ENCODE measurements around the gene SCML1.
A peak's percentile ranks its signal among the peaks of the same experiment; 100 is the strongest.

SCML1 gene

GRCh38 chrX:17697191-17697590 is 40.1 kb upstream of the SCML1 start:
- Histone ChIP-seq H3K4ac (ENCODE audit: low read depth, low read length) (no peak overlapping the region), H3K9ac (ENCODE audit: low read length) (no peak overlapping the region), H3K27ac (ENCODE audit: low read depth, low read length) (no peak overlapping the region), H3K4me1 (ENCODE audit: control insufficient read depth in 1 of 2, insufficient read depth in 2 of 2, low read length in 2 of 2) (no peaks in the 10 kb centered on the region), H2AFZ (ENCODE audit: insufficient read depth, low read length, poor library complexity) (no peak overlapping the region), H4K91ac (ENCODE audit: low read depth, low read length) (no peak overlapping the region), H2AK5ac (ENCODE audit: low read length) (no peak overlapping the region), H3K27me3 (ENCODE audit: insufficient read depth, low read length) (no peaks in the 10 kb centered on the region), H4K12ac (ENCODE audit: low read depth, low read length) (no peak overlapping the region), H3K14ac (ENCODE audit: low read length) (no peak overlapping the region), H3K4me3 (ENCODE audit: low read depth, low read length) (no peak overlapping the region), H2BK120ac (ENCODE audit: insufficient read depth, low read length, poor library complexity) (no peak overlapping the region), H3K9me3 (ENCODE audit: insufficient read depth, low read depth, low read length) (no peaks in the 10 kb centered on the region), H3K36me3 (ENCODE audit: control insufficient read depth in 1 of 2, insufficient read depth in 2 of 2, low read length in 2 of 2) (no peaks in the 10 kb centered on the region), H4K8ac (ENCODE audit: low read depth, low read length) (no peak overlapping the region), H2BK5ac (ENCODE audit: low read depth, low read length, poor library complexity) (no peak overlapping the region), H3K4me2 (ENCODE audit: low read length) (no peak overlapping the region), H3K23ac (ENCODE audit: low read length) (no peak overlapping the region), H3K79me1 (ENCODE audit: low read length) (no peaks in the 10 kb centered on the region), H3K18ac (ENCODE audit: low read length) (no peak overlapping the region), H3K79me2 (ENCODE audit: control insufficient read depth, insufficient read depth, low read length, poor library complexity) (no peaks in the 10 kb centered on the region), H2BK12ac (ENCODE audit: low read length) (no peak overlapping the region)
- no peak for DNase-seq
- no CpG with 5 or more reads among the region's 1 CpG for WGBS (ENCODE audit: extremely low coverage, insufficient coverage, insufficient read length)

- Histone ChIP-seq H2BK5ac (ENCODE audit: low read depth, low read length, poor library complexity) (no peak overlapping the region), H3K27ac (ENCODE audit: low read depth, low read length) (no peak overlapping the region), H2AK5ac (ENCODE audit: low read length) (no peak overlapping the region), H3K79me2 (ENCODE audit: control insufficient read depth, insufficient read depth, low read length, poor library complexity) (no peaks in the 10 kb centered on the region), H3K14ac (ENCODE audit: low read length) (no peak overlapping the region), H2BK12ac (ENCODE audit: low read length) (no peak overlapping the region), H3K9ac (ENCODE audit: low read length) (no peak overlapping the region), H4K12ac (ENCODE audit: low read depth, low read length) (no peak overlapping the region), H3K18ac (ENCODE audit: low read length) (no peak overlapping the region), H2BK120ac (ENCODE audit: insufficient read depth, low read length, poor library complexity) (no peak overlapping the region), H3K27me3 (ENCODE audit: insufficient read depth, low read length) (no peaks in the 10 kb centered on the region), H2AFZ (ENCODE audit: insufficient read depth, low read length, poor library complexity) (no peak overlapping the region), H4K91ac (ENCODE audit: low read depth, low read length) (no peak overlapping the region), H3K4me3 (ENCODE audit: low read depth, low read length) (no peak overlapping the region), H4K8ac (ENCODE audit: low read depth, low read length) (no peak overlapping the region), H3K4me1 (ENCODE audit: control insufficient read depth in 1 of 2, insufficient read depth in 2 of 2, low read length in 2 of 2) (no peaks in the 10 kb centered on the region), H3K36me3 (ENCODE audit: control insufficient read depth in 1 of 2, insufficient read depth in 2 of 2, low read length in 2 of 2) (no peaks in the 10 kb centered on the region), H3K79me1 (ENCODE audit: low read length) (no peaks in the 10 kb centered on the region), H3K4me2 (ENCODE audit: low read length) (no peak overlapping the region), H3K4ac (ENCODE audit: low read depth, low read length) (no peak overlapping the region), H3K23ac (ENCODE audit: low read length) (no peak overlapping the region), H3K9me3 (ENCODE audit: insufficient read depth, low read depth, low read length) (no peaks in the 10 kb centered on the region)
- WGBS (ENCODE audit: extremely low coverage, insufficient coverage, insufficient read length): no CpG with 5 or more reads among the region's 1 CpG
- peak in 1 of 2 donors; percentile 67 for DNase-seq
These were observed 36.3 kb upstream of the SCML1 start for GRCh38 chrX:17700976-17701375.

- Histone ChIP-seq H3K9ac (ENCODE audit: low read length) (no peak overlapping the region), H4K91ac (ENCODE audit: low read depth, low read length) (no peak overlapping the region), H3K23ac (ENCODE audit: low read length) (no peak overlapping the region), H3K79me2 (ENCODE audit: control insufficient read depth, insufficient read depth, low read length, poor library complexity) (no peaks in the 10 kb centered on the region), H4K12ac (ENCODE audit: low read depth, low read length) (no peak overlapping the region), H2BK5ac (ENCODE audit: low read depth, low read length, poor library complexity) (no peak overlapping the region), H3K4me2 (ENCODE audit: low read length) (no peak overlapping the region), H3K4ac (ENCODE audit: low read depth, low read length) (no peak overlapping the region), H3K9me3 (ENCODE audit: insufficient read depth, low read depth, low read length) (no peaks in the 10 kb centered on the region), H3K4me3 (ENCODE audit: low read depth, low read length) (no peak overlapping the region), H2AK5ac (ENCODE audit: low read length) (no peak overlapping the region), H3K27ac (ENCODE audit: low read depth, low read length) (no peak overlapping the region), H2BK12ac (ENCODE audit: low read length) (no peak overlapping the region), H3K14ac (ENCODE audit: low read length) (no peak overlapping the region), H4K8ac (ENCODE audit: low read depth, low read length) (no peak overlapping the region), H2BK120ac (ENCODE audit: insufficient read depth, low read length, poor library complexity) (no peak overlapping the region), H3K27me3 (ENCODE audit: insufficient read depth, low read length) (no peaks in the 10 kb centered on the region), H3K18ac (ENCODE audit: low read length) (no peak overlapping the region), H3K36me3 (ENCODE audit: control insufficient read depth in 1 of 2, insufficient read depth in 2 of 2, low read length in 2 of 2) (no peaks in the 10 kb centered on the region), H3K4me1 (ENCODE audit: control insufficient read depth in 1 of 2, insufficient read depth in 2 of 2, low read length in 2 of 2) (peaks cover 0 to 3% of the 10 kb centered on the region in 2 experiments), H2AFZ (ENCODE audit: insufficient read depth, low read length, poor library complexity) (no peak overlapping the region), H3K79me1 (ENCODE audit: low read length) (no peaks in the 10 kb centered on the region)
- WGBS (ENCODE audit: extremely low coverage, insufficient coverage, insufficient read length): no CpG with 5 or more reads among the region's 2 CpGs
- no peak for DNase-seq
These were observed 34.1 kb upstream of the SCML1 start for GRCh38 chrX:17703201-17703600.

GRCh38 chrX:17705211-17705610 is 32.1 kb upstream of the SCML1 start:
- Histone ChIP-seq H3K4me1 (ENCODE audit: control insufficient read depth in 1 of 2, insufficient read depth in 2 of 2, low read length in 2 of 2) (peaks cover 0 to 3% of the 10 kb centered on the region in 2 experiments), H3K18ac (ENCODE audit: low read length) (no peak overlapping the region), H3K4ac (ENCODE audit: low read depth, low read length) (no peak overlapping the region), H3K9ac (ENCODE audit: low read length) (no peak overlapping the region), H2BK120ac (ENCODE audit: insufficient read depth, low read length, poor library complexity) (no peak overlapping the region), H2AFZ (ENCODE audit: insufficient read depth, low read length, poor library complexity) (no peak overlapping the region), H4K12ac (ENCODE audit: low read depth, low read length) (no peak overlapping the region), H3K23ac (ENCODE audit: low read length) (no peak overlapping the region), H2BK12ac (ENCODE audit: low read length) (no peak overlapping the region), H4K8ac (ENCODE audit: low read depth, low read length) (no peak overlapping the region), H3K4me2 (ENCODE audit: low read length) (no peak overlapping the region), H3K79me1 (ENCODE audit: low read length) (no peaks in the 10 kb centered on the region), H2AK5ac (ENCODE audit: low read length) (no peak overlapping the region), H3K14ac (ENCODE audit: low read length) (no peak overlapping the region), H3K79me2 (ENCODE audit: control insufficient read depth, insufficient read depth, low read length, poor library complexity) (no peaks in the 10 kb centered on the region), H3K27me3 (ENCODE audit: insufficient read depth, low read length) (no peaks in the 10 kb centered on the region), H4K91ac (ENCODE audit: low read depth, low read length) (no peak overlapping the region), H3K9me3 (ENCODE audit: insufficient read depth, low read depth, low read length) (no peaks in the 10 kb centered on the region), H3K36me3 (ENCODE audit: control insufficient read depth in 1 of 2, insufficient read depth in 2 of 2, low read length in 2 of 2) (no peaks in the 10 kb centered on the region), H3K4me3 (ENCODE audit: low read depth, low read length) (no peak overlapping the region), H3K27ac (ENCODE audit: low read depth, low read length) (no peak overlapping the region), H2BK5ac (ENCODE audit: low read depth, low read length, poor library complexity) (no peak overlapping the region)
- WGBS (ENCODE audit: extremely low coverage, insufficient coverage, insufficient read length): no CpG with 5 or more reads among the region's 2 CpGs
- no peak for DNase-seq

All from trophoblast cell (in vitro differentiated cells and primary cell).